B cell (primary cell): ENCODE results near the gene MAPK10. TPM values are rescaled to one million over a fixed set of nuclear protein-coding genes. Genes with fewer than 3 reads are reported as not detected.

Experiments
- ATAC-seq: fragments of 200-7000 bp; cut with Tn5 transposase; one replicate; pipeline ENCODE4 v1.10.0; 2021; ENCODE audit warnings: low read depth, mild to moderate bottlenecking, moderate number of reproducible peaks, moderate library complexity
- CTCF ChIA-PET: fragments of 350-600 bp; sonication (Branson Sonifier 250); formaldehyde crosslinking; loops from one replicate; lab custom pipeline; 2021; ENCODE audit warnings: antibody characterized with exemption, inconsistent platforms; lab: Charles Lee
- POLR2A ChIA-PET: fragments of 350-600 bp; sonication (Branson Sonifier 250); formaldehyde crosslinking; loops from one replicate; lab custom pipeline; 2021; ENCODE audit warnings: antibody characterized with exemption; lab: Charles Lee
- DNase-seq: peaks from one replicate; pipeline ENCODE4 v3.0.0; 2013
- H2AFZ ChIP-seq: 2 replicates; pipeline ENCODE4 v1.6.1; 2012; ENCODE audit warnings: mild to moderate bottlenecking, low read depth, low read length; ENCODE audit not compliant: insufficient read depth, poor library complexity, severe bottlenecking
- H3K27ac ChIP-seq, 2 donors: 1 replicate in 1 of 2; 2 replicates in 1 of 2; pipeline ENCODE4 v1.5.1; 2012 to 2013; ENCODE audit warnings: low read length in 2 of 2, mild to moderate bottlenecking in 2 of 2, moderate library complexity in 1 of 2
- H3K27me3 ChIP-seq, 4 experiments: fragments of 200-600 bp in 1 of 4; sonication (generic) in 1 of 4; replicated peaks in 1 of 4; 1 replicate in 2 of 4; 2 replicates in 2 of 4; pipeline versions ENCODE4 v1.6.1 to v1.7.0; 2013 to 2016; ENCODE audit warnings: low read length in 3 of 4, mild to moderate bottlenecking in 2 of 4, mixed read lengths in 1 of 4, moderate library complexity in 1 of 4; ENCODE audit not compliant: insufficient read depth in 4 of 4, control insufficient read depth in 3 of 4; ENCODE audit errors: control extremely low read depth in 1 of 4
- H3K36me3 ChIP-seq, 2 experiments: replicated peaks in 1 of 2; 1 replicate in 1 of 2; 2 replicates in 1 of 2; pipeline versions ENCODE4 v1.6.1 to v1.7.1; 2013; ENCODE audit warnings: low read length in 1 of 2; ENCODE audit not compliant: insufficient read depth in 2 of 2, control insufficient read depth in 1 of 2; ENCODE audit errors: control extremely low read depth in 1 of 2, extremely low read depth in 1 of 2
- H3K4me1 ChIP-seq, 2 donors: fragments of 200-600 bp in 1 of 2; sonication (generic) in 1 of 2; 1 replicate in 1 of 2; 2 replicates in 1 of 2; pipeline versions ENCODE4 v1.5.1 to v1.6.1; 2013 to 2017; ENCODE audit warnings: low read length in 2 of 2; ENCODE audit not compliant: control insufficient read depth in 2 of 2, insufficient read depth in 2 of 2
- H3K4me2 ChIP-seq: replicated peaks from 2 replicates; pipeline ENCODE3; 2012; ENCODE audit warnings: mild to moderate bottlenecking, low read depth, low read length; ENCODE audit not compliant: poor library complexity, severe bottlenecking
- H3K4me3 ChIP-seq, 5 experiments: fragments of 200-600 bp in 1 of 5; sonication (generic) in 1 of 5; 1 replicate in 3 of 5; 2 replicates in 2 of 5; pipeline versions ENCODE4 v1.5.1 to v1.7.0; 2011 to 2016; ENCODE audit warnings: low read length in 4 of 5, mild to moderate bottlenecking in 4 of 5, low read depth in 2 of 5, control low read depth in 1 of 5, moderate library complexity in 1 of 5; ENCODE audit not compliant: insufficient read depth in 1 of 5; ENCODE audit errors: control extremely low read depth in 1 of 5, extremely low read depth in 1 of 5
- H3K79me2 ChIP-seq: fragments of 200-600 bp; sonication (generic); one replicate; pipeline ENCODE4 v1.6.0; 2016; ENCODE audit warnings: low read length; ENCODE audit not compliant: control insufficient read depth, insufficient read depth
- H3K9ac ChIP-seq: fragments of 200-600 bp; sonication (generic); 2 replicates; pipeline ENCODE4 v1.6.1; 2017; ENCODE audit warnings: mild to moderate bottlenecking, low read length, moderate library complexity
- H3K9me3 ChIP-seq, 3 donors: one replicate each; pipeline versions ENCODE4 v1.6.1 to v1.7.1; 2013; ENCODE audit warnings: low read length in 2 of 3; ENCODE audit not compliant: control insufficient read depth in 2 of 3, insufficient read depth in 1 of 3; ENCODE audit errors: control extremely low read depth in 1 of 3
- H4K20me1 ChIP-seq: 2 replicates; pipeline ENCODE4 v1.6.0; 2012; ENCODE audit warnings: mild to moderate bottlenecking, low read length; ENCODE audit not compliant: insufficient read depth, control insufficient read depth, poor library complexity, severe bottlenecking
- H3K27ac Mint-ChIP-seq: one replicate; pipeline ENCODE4 v1.8.0; 2021; ENCODE audit warnings: mixed read lengths
- H3K27me3 Mint-ChIP-seq: one replicate; pipeline ENCODE4 v1.8.0; 2021; ENCODE audit warnings: mixed read lengths
- H3K4me1 Mint-ChIP-seq: one replicate; pipeline ENCODE4 v1.8.0; 2021; ENCODE audit warnings: mixed read lengths
- H3K4me3 Mint-ChIP-seq: one replicate; pipeline ENCODE4 v1.8.0; 2021; ENCODE audit warnings: mixed read lengths
- H3K9me3 Mint-ChIP-seq: one replicate; pipeline ENCODE4 v1.8.0; 2022; ENCODE audit warnings: mixed read lengths; ENCODE audit not compliant: insufficient read depth
- EZH2 ChIP-seq: IDR thresholded peaks from 2 replicates; pipeline ENCODE4 v1.6.1; 2012; ENCODE audit warnings: borderline replicate concordance, low read depth, mild to moderate bottlenecking, moderate library complexity, low read length; ENCODE audit not compliant: insufficient read depth, poor library complexity, severe bottlenecking
- WGBS: methylation state at CpG from one replicate; pipeline ENCODE4 v1.1.5; 2013; ENCODE audit warnings: missing lambda C conversion rate; ENCODE audit not compliant: insufficient coverage; 5-methylcytosine and 5-hydroxymethylcytosine counted together
- intact Hi-C: fragments of 100-400 bp; cut with micrococcal nuclease; formaldehyde crosslinking; loops from one replicate; pipeline ENCODE4 v1.10.0; 2022
- polyA plus RNA-seq: library from polyadenylated mRNA; depleted of rRNA; stranded (reverse); fragments of >200 nt; gene quantifications from 2 replicates; pipeline ENCODE4 v1.2.3, GENCODE V29; 2012
- total RNA-seq, 2 donors: library from RNA; stranded (reverse); fragments of 120-200 nt in 1 of 2; gene quantifications; 1 replicate in 1 of 2; 2 replicates in 1 of 2; pipeline versions ENCODE4 v1.2.3 to v1.2.4, GENCODE V29; 2013 to 2022
- TF ChIP-seq, protein P1 (sequence below): fragments of 200-600 bp; IDR thresholded peaks from one replicate; pipeline ENCODE4 v1.8.0; 2022; ENCODE audit warnings: antibody characterized with exemption, mild to moderate bottlenecking

MAPK10 gene
- total and polyA plus RNA-seq, 2 donors (not counting 1 experiment from before 2014, with no cell fraction given), result 0.03 to 3.1 TPM

DNA sequence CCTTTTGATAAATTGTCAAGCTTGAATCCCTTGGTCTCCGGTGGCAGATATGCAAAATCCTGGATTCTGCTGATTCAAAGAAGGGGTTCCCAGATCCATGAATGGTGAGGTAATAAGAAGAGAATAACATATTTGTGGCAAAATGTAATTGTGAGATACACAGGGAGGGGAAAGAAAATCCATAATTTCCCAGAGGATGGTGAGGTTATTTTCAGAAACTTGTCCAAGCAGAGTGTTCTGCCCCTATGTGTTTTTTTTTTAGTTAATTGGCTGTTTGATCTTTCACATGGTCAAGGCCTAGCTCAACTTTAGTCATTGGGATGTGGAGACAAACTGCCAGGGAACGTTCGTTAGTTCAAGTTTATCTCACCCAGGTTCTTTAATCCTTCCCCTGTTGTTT is 408.8 kb downstream of the MAPK10 start:
- Mint-ChIP-seq H3K27me3 (no peaks in the 10 kb centered on the region), H3K4me3 (no peak overlapping the region), H3K4me1 (peaks cover 9% of the 10 kb centered on the region), H3K27ac (no peak overlapping the region), H3K9me3 (no peaks in the 10 kb centered on the region)
- no peaks in the 10 kb centered on the region for H3K27me3 ChIP-seq
- peaks cover 1 to 18% of the 10 kb centered on the region in 2 experiments for H3K36me3 ChIP-seq
- H4K20me1 ChIP-seq, result peaks cover 3% of the 10 kb centered on the region
- POLR2A ChIA-PET, result no interaction called here
- H3K4me2 ChIP-seq, result no peak overlapping the region
- intact Hi-C loops, result no loop called here
- H3K9ac ChIP-seq, result no peak overlapping the region
- CTCF ChIA-PET, result no interaction called here
- TF ChIP-seq EZH2, result no peak
- TF ChIP-seq, protein P1, sequence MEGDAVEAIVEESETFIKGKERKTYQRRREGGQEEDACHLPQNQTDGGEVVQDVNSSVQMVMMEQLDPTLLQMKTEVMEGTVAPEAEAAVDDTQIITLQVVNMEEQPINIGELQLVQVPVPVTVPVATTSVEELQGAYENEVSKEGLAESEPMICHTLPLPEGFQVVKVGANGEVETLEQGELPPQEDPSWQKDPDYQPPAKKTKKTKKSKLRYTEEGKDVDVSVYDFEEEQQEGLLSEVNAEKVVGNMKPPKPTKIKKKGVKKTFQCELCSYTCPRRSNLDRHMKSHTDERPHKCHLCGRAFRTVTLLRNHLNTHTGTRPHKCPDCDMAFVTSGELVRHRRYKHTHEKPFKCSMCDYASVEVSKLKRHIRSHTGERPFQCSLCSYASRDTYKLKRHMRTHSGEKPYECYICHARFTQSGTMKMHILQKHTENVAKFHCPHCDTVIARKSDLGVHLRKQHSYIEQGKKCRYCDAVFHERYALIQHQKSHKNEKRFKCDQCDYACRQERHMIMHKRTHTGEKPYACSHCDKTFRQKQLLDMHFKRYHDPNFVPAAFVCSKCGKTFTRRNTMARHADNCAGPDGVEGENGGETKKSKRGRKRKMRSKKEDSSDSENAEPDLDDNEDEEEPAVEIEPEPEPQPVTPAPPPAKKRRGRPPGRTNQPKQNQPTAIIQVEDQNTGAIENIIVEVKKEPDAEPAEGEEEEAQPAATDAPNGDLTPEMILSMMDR, result no peak
- H3K79me2 ChIP-seq, result peaks cover 3% of the 10 kb centered on the region
- no peaks in the 10 kb centered on the region for H3K9me3 ChIP-seq
- WGBS, result no CpG with 5 or more reads among the region's 3 CpGs
- no peaks in the 10 kb centered on the region for H3K4me1 ChIP-seq
- no peak for DNase-seq
- no peak overlapping the region for H2AFZ ChIP-seq
- no peak overlapping the region for H3K4me3 ChIP-seq
- H3K27ac ChIP-seq, result no peak overlapping the region
- no peak for ATAC-seq

DNA sequence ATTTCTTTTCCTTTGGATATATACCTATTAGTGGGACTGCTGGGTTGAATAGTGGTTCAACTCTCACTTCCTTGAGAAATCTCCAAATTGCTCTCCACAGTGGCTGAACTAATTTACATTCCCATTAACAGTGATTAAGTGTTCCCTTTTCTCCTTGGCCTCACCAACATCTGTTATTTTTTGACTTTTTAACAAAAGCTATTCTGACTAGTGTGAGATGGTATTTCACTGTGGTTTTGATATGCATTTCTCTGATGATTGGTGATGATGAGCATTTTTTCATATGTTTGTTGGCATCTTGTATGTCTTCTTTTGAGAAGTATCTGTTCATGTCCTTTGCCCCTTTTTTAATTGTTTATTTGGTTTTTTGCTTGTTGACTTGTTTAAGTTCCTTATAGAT is 413.0 kb downstream of the MAPK10 start:
- no peak overlapping the region for H3K27ac ChIP-seq
- no peak overlapping the region for H3K9ac ChIP-seq
- H3K9me3 ChIP-seq, result peaks cover 0 to 2% (median 1%) of the 10 kb centered on the region in 3 donors
- intact Hi-C loops, result no loop called here
- H3K27ac Mint-ChIP-seq, result no peak overlapping the region
- H3K4me3 Mint-ChIP-seq, result no peak overlapping the region
- H3K4me1 ChIP-seq, result no peaks in the 10 kb centered on the region
- no peaks in the 10 kb centered on the region for H3K27me3 ChIP-seq
- H3K27me3 Mint-ChIP-seq, result no peaks in the 10 kb centered on the region
- ChIA-PET CTCF (no interaction called here), POLR2A (no interaction called here)
- H3K4me1 Mint-ChIP-seq, result peaks cover 6% of the 10 kb centered on the region
- no peaks in the 10 kb centered on the region for H3K79me2 ChIP-seq
- H4K20me1 ChIP-seq, result peaks cover 3% of the 10 kb centered on the region
- H3K9me3 Mint-ChIP-seq, result no peaks in the 10 kb centered on the region
- ATAC-seq, result no peak
- no peak for DNase-seq
- H3K36me3 ChIP-seq, result peaks cover 4 to 8% of the 10 kb centered on the region in 2 experiments
- no peak overlapping the region for H3K4me2 ChIP-seq
- H3K4me3 ChIP-seq, result no peak overlapping the region
- TF ChIP-seq, protein P1, result no peak
- no peak for TF ChIP-seq EZH2
- H2AFZ ChIP-seq, result no peak overlapping the region
